Measurements from ENCODE around the gene AFG3L2. TPM values are rescaled to one million over a fixed set of nuclear protein-coding genes. Genes with fewer than 3 reads are reported as not detected.

AFG3L2 gene
- total RNA-seq, 2 donors from 2014 or later: 26.4 to 29.4 TPM

DNA sequence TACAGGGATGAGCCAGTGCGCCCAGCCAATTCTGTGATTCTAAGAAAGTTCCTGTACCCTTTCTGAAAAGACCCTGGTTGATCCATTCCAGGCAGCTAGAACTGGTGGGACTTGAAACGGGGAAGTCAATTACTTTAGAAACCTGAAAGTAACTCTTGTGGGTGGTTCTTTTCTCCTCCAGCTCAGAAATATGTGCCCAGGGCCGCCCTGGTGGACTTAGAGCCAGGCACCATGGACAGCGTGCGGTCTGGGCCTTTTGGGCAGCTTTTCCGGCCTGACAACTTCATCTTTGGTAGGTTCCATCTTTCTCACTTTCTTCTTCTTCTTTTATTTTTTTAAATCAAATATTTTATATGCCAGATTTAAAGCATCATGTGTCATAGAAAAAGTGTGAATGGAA, 66.3 kb downstream of the AFG3L2 start:
- intact Hi-C loops (cut with DNase I): no loop called here

DNA sequence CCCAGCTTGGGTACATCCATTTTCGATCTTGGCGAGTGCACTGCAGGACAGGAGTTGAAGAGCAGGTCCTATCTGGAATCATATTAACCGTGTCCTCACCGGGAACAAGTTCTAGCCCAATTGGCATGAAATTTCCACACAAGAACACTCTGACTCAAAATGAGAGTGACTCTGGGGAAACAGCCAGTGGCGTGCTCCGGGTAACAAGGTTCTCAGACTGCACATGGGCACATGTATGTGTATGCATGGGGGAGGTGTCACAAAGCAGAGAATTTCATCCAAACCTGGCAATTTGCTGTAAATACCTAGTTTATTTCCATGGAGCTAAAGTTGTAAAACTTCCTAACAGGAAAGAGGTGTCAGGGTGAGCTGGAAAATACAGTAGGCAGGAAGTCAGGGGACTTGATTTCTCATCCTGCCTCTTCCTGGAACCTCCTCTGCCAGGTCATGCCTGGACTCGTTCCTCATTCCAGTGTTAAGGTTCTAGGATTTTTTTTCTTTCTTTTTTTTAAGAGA, 67.3 kb downstream of the AFG3L2 start:
- DNase-seq (ENCODE audit: low spot score): no peak
- intact Hi-C loops (cut with DNase I): no loop called here

More for the DNA sequence above, 66.3 kb downstream of the AFG3L2 start:
- DNase-seq (ENCODE audit: low spot score): no peak

DNA sequence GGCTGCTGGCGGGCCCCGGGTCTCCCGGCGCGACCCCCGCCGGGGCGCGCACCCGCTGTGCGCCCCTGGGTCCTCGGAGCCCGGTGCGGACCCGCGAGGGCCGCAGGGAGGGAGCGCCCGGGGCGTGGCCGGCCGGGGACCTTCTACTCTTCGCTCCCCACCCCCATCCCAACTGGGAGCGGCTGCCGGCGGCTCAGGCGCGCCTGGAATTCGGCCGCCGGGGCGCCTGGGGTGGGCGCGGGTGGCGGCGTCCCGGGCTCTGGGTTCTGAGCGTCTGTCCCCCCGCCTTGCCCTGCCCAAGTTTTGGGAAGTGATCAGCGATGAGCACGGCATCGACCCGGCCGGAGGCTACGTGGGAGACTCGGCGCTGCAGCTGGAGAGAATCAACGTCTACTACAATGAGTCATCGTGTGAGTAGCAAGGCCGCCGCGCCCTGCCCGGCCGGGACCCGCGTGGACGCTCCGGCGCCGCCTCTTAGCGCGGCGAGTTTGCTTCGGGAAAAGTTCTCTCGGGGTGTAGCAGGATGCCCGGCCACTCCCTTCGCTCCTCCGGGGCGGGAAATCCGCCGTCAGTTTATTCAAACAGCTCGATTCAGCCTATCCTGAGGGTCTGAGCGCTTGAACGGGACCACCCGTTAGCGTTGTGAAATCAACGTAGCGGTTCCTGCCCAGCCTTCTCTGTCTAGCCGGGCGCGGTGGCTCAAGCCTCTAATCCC, 68.5 kb downstream of the AFG3L2 start:
- intact Hi-C loops (cut with DNase I): no loop called here
- DNase-seq (ENCODE audit: low spot score): peak; percentile 98

DNA sequence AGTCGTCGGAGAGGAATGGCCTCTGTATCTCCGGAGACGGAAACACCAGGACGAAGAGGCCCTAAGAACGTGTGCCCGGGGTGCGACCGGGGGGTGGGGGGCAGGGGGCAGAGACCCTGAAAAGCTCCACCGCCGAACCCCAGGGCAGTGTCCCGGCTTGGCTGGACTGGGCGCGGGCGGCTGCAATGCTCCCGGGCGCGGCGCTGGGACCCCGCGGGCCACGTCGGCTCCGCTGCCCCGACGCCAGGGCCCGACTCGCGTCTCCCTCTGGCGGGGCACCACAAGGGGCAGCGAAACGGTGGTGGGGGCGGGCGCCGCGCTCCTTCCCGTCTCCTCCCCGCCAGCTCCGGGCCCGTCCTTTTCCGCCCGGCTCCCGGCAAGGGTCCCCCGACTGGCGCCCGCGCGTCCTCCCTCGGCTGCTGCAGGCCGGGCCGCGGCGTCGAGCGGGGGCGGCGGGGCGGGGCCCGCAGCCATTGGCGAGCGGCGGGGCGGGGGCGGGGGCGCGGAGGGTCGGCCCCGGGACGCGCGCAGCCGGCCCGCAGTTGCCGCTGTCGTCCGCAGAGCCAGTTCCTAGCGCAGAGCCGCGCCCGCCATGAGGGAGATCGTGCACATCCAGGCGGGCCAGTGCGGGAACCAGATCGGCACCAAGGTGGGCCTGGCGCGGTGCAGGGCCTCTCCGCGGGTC, 69.2 kb downstream of the AFG3L2 start, which contains the start of gene TUBB6:
Gene TUBB6, plus strand, starts transcription at position 541 of the 685 bp plus-strand sequence. Its CDS starts 52 bp downstream, at position 593.
- intact Hi-C loops (cut with DNase I): no loop called here
- peak; percentile 95 for DNase-seq (ENCODE audit: low spot score)

DNA sequence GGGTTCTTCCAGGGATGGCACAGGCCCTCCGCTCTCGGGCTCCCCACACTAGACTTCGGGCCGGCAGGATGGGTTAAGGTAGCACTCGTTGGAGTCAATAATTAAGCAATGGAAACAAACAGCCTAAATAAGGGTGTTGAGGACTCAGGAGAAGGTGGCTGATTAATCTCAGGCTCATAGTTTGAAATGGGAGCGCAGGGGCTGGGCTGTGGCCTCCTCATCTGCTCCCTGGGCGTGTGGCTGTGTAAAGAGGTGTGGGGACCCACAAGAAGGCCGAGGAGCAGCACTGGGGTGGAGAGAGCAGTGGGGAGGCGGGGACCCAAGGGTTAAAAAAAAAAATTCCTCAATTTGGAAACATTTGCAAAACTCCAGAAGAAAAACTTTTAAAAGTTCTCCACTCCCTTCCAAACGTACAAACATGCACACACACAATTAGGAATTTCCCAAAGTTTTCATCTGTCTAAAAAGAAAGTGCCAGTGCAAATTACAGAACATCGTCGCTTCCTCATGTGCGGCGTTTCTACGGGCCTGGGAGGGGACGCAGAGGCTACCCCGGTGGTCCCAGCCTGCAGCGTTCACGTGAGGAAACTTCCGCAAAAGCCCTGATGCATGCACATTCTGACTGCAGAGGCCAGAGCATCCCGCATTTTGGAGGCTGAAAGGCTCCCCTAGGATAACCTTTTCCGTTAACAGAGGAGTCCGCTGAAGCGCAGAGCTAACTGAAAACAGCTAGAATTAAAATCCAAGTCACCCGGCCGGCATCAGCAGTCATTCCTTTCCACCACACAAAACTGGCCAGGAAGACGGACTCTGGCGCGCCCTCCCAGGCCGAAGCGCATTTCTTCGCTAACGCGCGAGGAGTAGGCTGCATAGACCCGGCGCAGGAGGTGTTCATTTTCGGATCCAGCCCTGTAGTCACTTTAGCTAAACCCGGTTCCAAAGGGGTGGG, 70.0 kb downstream of the AFG3L2 start:
- peak; percentile 87 for DNase-seq (ENCODE audit: low spot score)
- intact Hi-C loops (cut with DNase I): no loop called here

DNA sequence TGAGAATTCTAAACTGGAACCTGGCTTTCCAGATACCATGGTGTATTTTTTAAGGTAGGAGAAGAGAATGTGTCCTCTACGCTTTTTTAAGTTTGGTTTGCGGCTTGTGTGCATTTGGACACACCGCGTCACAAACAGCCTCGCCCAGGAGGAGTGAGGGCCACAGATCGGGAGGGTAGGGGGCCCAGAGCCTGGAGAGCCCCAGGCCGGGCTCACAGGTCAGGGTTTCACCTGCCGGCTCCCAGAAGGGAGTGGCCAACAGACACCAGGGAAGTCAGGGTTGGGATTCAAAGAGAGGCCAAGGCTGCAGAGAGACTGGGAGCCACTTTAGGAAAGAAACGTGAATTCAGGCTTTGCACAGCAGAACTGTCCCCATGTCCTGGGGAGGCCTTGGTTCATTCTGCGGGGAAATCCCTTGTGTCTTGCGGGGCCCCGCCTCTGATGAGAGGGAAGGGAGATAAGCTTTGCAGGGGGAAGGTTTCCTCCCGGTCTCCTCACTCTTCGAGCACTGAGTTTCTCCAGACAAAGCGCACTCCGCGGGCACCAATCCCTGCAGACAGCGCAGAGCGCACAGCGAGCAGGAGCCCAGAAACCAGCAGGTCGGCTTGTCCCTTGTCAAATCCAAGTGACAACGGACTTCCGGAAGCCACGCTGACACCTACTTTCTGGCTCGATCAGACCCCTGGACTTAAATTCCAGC, 70.9 kb downstream of the AFG3L2 start:
- no peak for DNase-seq (ENCODE audit: low spot score)
- intact Hi-C loops (cut with DNase I): no loop called here

DNA sequence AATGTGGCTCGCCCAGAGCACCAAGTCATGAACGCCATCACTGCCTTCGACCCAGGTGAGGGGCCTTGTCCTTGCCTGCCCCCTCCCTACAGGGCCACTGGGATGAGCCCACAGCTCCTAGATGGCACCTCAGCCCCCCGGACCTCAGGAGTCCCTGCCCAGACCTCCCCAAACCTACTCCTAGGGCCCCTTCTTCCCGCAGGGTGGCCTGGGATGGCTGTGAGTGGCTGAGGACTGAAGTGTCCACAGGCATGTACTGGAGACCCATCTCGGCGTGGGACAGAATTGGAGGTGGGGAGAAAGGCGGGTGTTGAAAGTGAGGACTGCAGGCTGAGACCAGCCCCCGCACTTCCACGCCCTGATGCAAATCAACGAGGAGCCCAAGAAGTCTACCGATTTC, 71.8 kb downstream of the AFG3L2 start:
- intact Hi-C loops (cut with DNase I): no loop called here
- DNase-seq (ENCODE audit: low spot score): no peak

DNA sequence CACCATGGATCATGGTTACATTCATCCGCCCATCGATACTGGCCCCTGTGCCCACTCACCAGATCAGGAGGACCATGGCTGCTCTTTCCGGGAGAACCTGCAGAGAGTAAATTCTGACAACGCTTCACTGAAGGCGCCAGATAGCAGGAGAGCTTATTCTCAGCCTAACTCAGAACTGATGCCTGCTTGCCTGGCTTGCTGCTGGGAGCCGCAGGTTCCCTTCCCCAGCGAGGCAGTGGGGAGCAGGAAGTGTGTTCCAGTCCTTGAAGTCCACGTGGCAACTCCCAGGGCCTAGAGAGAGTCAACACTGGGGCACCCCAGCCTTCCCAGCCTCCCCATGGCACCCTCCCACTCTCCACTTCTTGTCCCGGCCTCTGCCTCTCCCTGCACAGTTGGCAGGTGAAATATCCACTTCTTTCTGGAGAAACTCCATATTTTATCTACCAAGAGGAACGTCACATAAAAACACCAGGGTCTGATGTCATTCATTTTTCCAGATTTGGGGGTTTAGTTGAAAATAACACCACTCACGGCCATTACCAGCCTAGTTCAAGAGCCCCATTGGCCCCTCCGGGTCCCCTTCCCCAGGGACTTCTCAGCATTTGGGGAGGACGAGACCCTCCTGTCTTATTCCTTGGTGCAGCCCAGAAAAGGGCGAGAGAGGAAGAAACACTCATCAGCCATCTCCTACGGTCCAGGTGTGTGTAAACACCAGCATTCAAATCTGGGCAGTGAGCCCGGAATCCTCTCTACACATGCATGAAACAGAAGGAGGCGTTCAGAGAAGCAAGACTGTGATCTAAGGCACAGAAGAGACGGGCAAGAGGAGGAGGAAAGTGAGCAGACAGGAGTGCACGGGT, 72.4 kb downstream of the AFG3L2 start:
- DNase-seq (ENCODE audit: low spot score): no peak
- intact Hi-C loops (cut with DNase I): no loop called here

DNA sequence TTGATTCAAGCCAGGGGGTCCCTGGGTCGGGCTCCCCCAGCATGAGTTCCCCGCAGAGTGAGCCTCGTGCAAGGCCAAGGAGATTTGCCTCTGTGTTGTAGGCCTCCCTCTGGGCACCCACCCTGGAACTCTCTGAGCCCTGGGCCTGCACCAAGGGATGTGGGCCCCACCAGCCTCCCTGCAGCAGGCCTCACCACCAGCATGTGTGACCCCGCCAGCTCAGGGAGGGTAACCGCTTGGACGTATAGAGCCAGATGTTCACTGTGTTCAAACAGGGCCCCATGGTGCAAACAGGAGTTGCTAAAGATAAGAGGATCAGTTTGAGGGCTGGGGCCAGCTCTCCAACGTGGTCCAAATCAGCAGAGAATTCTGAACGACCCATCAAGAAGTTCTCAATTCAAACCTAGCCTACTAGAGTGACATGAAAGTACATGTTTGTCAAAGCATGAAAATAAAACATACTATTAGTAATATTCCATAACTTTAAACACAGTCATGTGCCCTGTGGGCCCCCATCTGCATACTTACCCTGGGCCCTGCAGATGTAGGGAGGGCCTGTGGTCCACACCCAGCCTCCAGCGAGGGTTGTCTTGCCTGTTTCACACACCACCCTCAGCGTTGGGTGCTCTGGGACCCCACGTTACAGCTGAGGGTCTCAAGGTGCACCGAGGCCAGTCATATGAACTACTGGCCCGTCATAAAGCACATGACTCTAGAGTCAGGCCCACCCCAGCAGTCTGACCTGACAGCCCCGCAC, 74.5 kb downstream of the AFG3L2 start:
- no peak for DNase-seq (ENCODE audit: low spot score)

DNA sequence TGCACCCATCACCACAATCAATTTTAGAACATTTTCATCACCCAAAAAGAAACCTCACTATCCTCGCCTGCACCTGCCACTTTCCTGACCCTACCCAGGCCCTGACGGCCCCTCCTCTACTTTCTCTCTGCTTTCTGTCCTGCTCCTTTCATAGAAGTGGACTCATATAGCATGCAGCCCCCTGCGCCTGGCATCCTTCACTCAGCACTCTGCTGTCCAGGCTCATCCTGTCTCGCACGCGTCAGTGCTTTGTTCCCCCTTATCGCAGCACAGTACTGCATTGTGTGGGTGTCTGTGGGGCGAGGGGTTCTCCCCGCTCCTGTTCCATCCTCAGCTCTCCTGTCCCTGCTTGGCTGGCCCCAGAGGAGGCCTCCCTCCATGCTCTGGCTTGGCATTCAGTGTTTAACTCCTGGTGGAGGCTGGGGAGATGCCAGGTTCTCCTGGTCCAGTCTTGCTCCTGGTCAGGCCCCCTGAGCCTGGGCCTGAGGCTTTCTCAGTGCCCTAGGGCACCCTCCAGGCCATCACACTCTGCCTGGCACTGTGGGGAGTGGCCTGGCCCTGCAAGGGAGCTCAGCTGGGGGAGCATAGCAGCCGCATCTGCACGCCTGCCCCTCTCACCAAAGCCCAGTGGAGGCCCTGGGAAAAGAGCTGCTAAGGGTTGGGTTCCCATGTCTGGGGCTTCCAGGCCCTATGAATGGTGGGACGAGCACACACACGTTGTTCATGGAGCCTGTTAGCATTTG, 75.6 kb downstream of the AFG3L2 start:
- DNase-seq (ENCODE audit: low spot score): no peak
- intact Hi-C loops (cut with DNase I): no loop called here

More for the DNA sequence above, 74.5 kb downstream of the AFG3L2 start:
- intact Hi-C loops (cut with DNase I): no loop called here

DNA sequence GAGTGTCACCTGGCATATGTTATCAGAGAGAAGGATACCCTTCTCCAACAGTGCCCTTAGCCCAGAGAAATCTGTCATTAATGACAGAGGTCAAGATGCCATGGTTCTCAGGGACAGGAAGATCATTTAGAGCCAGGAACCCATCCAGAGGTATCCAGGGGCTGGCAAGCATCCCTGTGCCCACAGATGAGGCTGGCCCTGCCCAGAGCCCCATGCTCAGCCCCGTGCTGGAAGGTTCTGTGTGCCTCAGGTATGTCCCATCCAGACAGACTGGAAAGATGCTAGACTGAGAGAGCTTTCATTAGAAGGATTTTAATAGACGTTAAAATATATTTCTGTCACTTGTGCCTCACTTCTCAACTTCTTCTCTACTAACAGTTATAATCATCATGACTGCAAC, 77.2 kb downstream of the AFG3L2 start:
- no peak for DNase-seq (ENCODE audit: low spot score)
- intact Hi-C loops (cut with DNase I): no loop called here

DNA sequence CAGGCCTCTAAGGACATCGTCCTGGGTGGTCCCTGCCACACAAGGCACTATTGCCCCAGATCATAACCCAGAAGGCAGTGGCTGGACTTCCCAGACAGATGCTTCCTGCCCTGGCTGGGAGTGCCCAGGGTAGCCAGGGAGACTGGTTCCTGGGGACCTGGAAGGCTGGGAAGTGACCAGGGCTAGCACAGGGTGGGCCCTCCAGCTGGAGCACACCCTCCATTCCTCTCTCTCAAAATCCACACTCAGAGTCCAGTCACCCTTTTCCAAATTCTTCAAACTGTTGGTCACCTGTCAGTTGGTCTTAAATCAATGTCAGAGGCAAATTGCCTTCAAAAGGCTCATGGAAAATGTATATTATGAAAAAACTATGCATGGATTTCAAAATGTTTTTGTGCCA, 80.6 kb downstream of the AFG3L2 start:
- DNase-seq (ENCODE audit: low spot score): no peak

DNA sequence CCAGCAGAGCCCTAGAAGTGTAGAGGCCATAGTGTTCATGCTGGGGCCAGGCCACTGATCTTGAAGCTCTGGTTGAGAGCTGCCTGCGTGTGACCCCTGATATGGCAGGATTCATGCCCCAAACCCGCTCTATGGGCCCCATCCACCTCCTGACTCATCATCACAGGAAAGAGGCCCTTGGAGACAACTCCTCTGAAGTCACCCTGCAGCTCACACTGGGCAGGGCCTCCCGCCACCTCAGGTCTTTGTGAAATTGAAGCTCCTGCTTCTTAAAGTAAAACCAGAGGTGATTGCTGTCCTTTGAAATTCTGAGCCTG, 81.0 kb downstream of the AFG3L2 start:
- no peak for DNase-seq (ENCODE audit: low spot score)
- intact Hi-C loops (cut with DNase I): no loop called here

More for the DNA sequence above, 80.6 kb downstream of the AFG3L2 start:
- intact Hi-C loops (cut with DNase I): no loop called here

DNA sequence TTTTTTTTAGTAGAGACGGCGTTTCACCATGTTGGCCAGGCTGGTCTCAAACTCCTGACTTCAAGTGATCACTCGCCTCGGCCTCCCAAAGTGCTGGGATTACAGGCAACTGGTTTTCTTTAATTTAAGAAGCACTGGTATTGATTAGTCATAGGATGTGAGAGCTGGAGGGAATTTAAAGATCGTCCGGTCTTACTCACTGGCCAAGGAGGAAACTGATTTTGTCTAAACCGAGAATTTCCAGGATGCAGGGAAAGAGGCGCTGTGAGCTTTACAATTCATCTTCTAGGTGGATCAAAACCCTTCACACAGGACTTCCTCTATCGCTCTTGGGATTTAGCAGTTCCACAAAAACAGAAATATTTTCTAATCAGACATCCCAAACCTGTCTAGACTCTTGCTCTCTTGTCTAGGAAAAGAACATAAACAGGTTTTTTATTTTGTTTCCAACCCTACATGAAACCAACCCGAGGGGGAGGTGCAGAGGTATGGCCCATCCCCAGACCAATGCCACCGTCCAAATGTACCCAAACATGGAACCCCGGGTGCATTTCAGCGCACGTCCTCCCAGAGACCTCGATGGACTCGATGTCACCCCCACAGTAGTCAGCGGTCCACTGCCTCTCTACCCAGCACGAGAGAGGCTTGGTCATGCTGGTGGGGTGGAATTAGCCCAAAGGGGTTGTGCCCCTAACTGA, 81.5 kb downstream of the AFG3L2 start:
- DNase-seq (ENCODE audit: low spot score): no peak
- intact Hi-C loops (cut with DNase I): no loop called here

DNA sequence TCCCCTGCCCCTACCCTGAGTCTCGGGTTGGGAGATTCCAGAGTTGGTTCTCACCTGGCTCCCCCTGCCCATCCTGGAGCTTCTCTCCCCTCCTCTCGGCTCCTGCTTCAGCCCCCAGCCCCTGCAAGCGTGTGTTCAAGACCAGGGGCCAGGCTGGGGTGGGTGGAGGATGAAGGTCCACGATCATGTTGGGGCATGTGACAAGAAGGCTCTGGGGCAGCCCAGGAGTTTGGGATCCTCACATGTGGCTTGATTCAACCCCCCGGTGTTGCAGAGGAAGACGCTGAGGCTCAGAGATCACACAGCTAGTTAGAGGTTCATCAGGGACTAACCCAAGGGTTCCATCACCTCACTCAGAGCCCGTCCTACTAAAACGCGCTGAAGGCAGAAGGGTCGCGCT, 83.2 kb downstream of the AFG3L2 start:
- intact Hi-C loops (cut with DNase I): no loop called here
- no peak for DNase-seq (ENCODE audit: low spot score)

DNA sequence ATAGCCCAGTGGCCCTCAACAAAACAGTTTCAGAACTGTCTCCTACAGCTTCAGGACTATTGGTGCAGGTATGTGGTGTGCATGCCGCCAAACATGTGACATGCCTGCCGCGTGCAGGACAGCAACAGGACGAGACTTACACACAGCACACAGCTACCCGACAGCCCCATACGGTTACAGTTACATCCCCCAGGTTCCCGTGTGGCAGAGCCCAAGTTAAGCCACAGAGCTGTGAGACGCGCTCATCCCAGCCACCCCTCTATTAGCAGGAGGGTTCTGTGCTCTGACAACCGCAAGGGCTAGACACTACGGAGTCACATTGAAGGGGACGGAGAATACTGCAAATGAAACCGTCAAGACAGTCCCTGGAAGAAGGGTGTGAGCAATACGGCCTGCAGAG, 85.3 kb downstream of the AFG3L2 start:
- intact Hi-C loops (cut with DNase I): no loop called here
- no peak for DNase-seq (ENCODE audit: low spot score)

All from posterior vena cava (tissue), 2 donors.